H1 (cell line): ENCODE measurements around the gene KCNJ4. TPM values are rescaled to one million over a fixed set of nuclear protein-coding genes. Genes with fewer than 3 reads are reported as not detected.

Experiments
- CTCF ChIA-PET: fragments of 300-600 bp; sonication (Branson Sonifier 250); formaldehyde crosslinking; loops from one replicate; lab custom pipeline; 2021; ENCODE audit not compliant: partially characterized antibody; lab: Charles Lee
- POLR2A ChIA-PET: fragments of 300-600 bp; sonication (Branson Sonifier 250); formaldehyde crosslinking; loops from one replicate; lab custom pipeline; 2021; ENCODE audit warnings: inconsistent platforms; ENCODE audit not compliant: partially characterized antibody; lab: Charles Lee
- DNase-seq, 2 experiments: peaks; one replicate each; pipeline versions ENCODE4 v3.0.0 to v3.0.0-alpha.2; 2010 to 2022; ENCODE audit warnings: low spot score in 2 of 2, low read depth in 1 of 2, mixed read lengths in 1 of 2
- FAIRE-seq: peaks from 2 replicates; lab custom pipeline; 2011; peaks lifted over from hg19 to GRCh38; lab: Jason Lieb, UNC
- H2AFZ ChIP-seq: 2 replicates; pipeline ENCODE4 v1.8.1; 2012; ENCODE audit warnings: low read length, inconsistent platforms
- H2AK5ac ChIP-seq: 2 replicates; pipeline ENCODE4 v1.6.1; 2013; ENCODE audit warnings: low read depth, low read length
- H2BK120ac ChIP-seq: replicated peaks from 2 replicates; pipeline ENCODE3; 2013; ENCODE audit warnings: low read depth, low read length, inconsistent platforms
- H2BK12ac ChIP-seq: 2 replicates; pipeline ENCODE4 v1.6.1; 2013; ENCODE audit warnings: low read depth, low read length
- H2BK15ac ChIP-seq: 2 replicates; pipeline ENCODE4 v1.6.1; 2013; ENCODE audit warnings: low read length
- H2BK20ac ChIP-seq: 2 replicates; pipeline ENCODE4 v1.6.1; 2013; ENCODE audit warnings: low read length
- H2BK5ac ChIP-seq: 2 replicates; pipeline ENCODE4 v1.6.1; 2013; ENCODE audit warnings: low read depth, low read length
- H3K14ac ChIP-seq: 2 replicates; pipeline ENCODE4 v1.6.1; 2013; ENCODE audit warnings: inconsistent platforms; ENCODE audit not compliant: insufficient read length
- H3K18ac ChIP-seq: 2 replicates; pipeline ENCODE4 v1.6.1; 2013; ENCODE audit warnings: low read length; ENCODE audit errors: extremely low read depth
- H3K23ac ChIP-seq: 2 replicates; pipeline ENCODE4 v1.6.1; 2013; ENCODE audit warnings: inconsistent platforms; ENCODE audit not compliant: insufficient read length
- H3K23me2 ChIP-seq: 2 replicates; pipeline ENCODE4 v1.6.1; 2013; ENCODE audit warnings: low read depth, low read length
- H3K27ac ChIP-seq: 2 replicates; pipeline ENCODE4 v1.6.1; 2011; ENCODE audit warnings: low read depth, low read length, inconsistent platforms
- H3K27me3 ChIP-seq, 4 experiments: replicated peaks in 1 of 4; 1 replicate in 1 of 4; 2 replicates in 3 of 4; pipeline versions ENCODE4 v1.6.1 to v1.8.1; 2011 to 2013; ENCODE audit warnings: low read length in 3 of 4, mild to moderate bottlenecking in 3 of 4, inconsistent platforms in 2 of 4, mixed read lengths in 2 of 4, moderate library complexity in 1 of 4; ENCODE audit not compliant: control insufficient read depth in 3 of 4, insufficient read depth in 3 of 4; ENCODE audit errors: extremely low read depth in 1 of 4
- H3K36me3 ChIP-seq, 4 experiments: 2 replicates each; pipeline versions ENCODE4 v1.6.1 to v1.8.1; 2011 to 2013; ENCODE audit warnings: mild to moderate bottlenecking in 4 of 4, low read length in 3 of 4, moderate library complexity in 2 of 4, control low read depth in 1 of 4, inconsistent platforms in 1 of 4; ENCODE audit not compliant: insufficient read depth in 4 of 4, control insufficient read depth in 2 of 4
- H3K4ac ChIP-seq: replicated peaks from 2 replicates; pipeline ENCODE3; 2013; ENCODE audit warnings: low read length, low read depth, mixed read lengths, inconsistent platforms; ENCODE audit not compliant: insufficient read length
- H3K4me1 ChIP-seq, 4 experiments: replicated peaks in 1 of 4; 1 replicate in 1 of 4; 2 replicates in 3 of 4; pipeline versions ENCODE4 v1.6.1 to v1.8.1; 2011 to 2013; ENCODE audit warnings: low read length in 3 of 4, inconsistent platforms in 2 of 4, mixed read lengths in 1 of 4; ENCODE audit not compliant: insufficient read depth in 4 of 4, control insufficient read depth in 3 of 4
- H3K4me2 ChIP-seq, 2 experiments: 2 replicates each; pipeline versions ENCODE4 v1.6.1 to v1.8.1; 2011 to 2013; ENCODE audit warnings: low read depth in 2 of 2, low read length in 2 of 2, control low read depth in 1 of 2, inconsistent platforms in 1 of 2, mild to moderate bottlenecking in 1 of 2; ENCODE audit not compliant: insufficient read depth in 1 of 2
- H3K4me3 ChIP-seq, 4 experiments: fragments of 200-600, 300-600 bp in 1 of 4; sonication (generic), shearing (Covaris generic), sonication (Bioruptor Twin) in 1 of 4; 2 replicates each; pipeline versions ENCODE4 v1.5.1 to v1.8.1; 2011 to 2016; ENCODE audit warnings: low read length in 4 of 4, low read depth in 3 of 4, control low read depth in 2 of 4, inconsistent platforms in 2 of 4, mild to moderate bottlenecking in 2 of 4, mixed read lengths in 1 of 4, moderate library complexity in 1 of 4; ENCODE audit not compliant: insufficient read depth in 2 of 4; ENCODE audit errors: extremely low read depth in 1 of 4
- H3K56ac ChIP-seq: replicated peaks from 2 replicates; pipeline ENCODE3; 2013; ENCODE audit warnings: low read depth, mild to moderate bottlenecking, mixed read lengths, low read length, inconsistent platforms; ENCODE audit not compliant: insufficient read length
- H3K79me1 ChIP-seq: 2 replicates; pipeline ENCODE4 v1.6.1; 2013; ENCODE audit warnings: low read depth, low read length, control low read depth
- H3K79me2 ChIP-seq, 2 experiments: 2 replicates each; pipeline versions ENCODE4 v1.6.1 to v1.8.1; 2012 to 2013; ENCODE audit warnings: low read length in 2 of 2, mild to moderate bottlenecking in 2 of 2, inconsistent platforms in 1 of 2; ENCODE audit not compliant: insufficient read depth in 2 of 2, control insufficient read depth in 1 of 2
- H3K9ac ChIP-seq, 4 experiments: replicated peaks in 1 of 4; 1 replicate in 1 of 4; 2 replicates in 3 of 4; pipeline versions ENCODE4 v1.6.1 to v1.8.1; 2011 to 2013; ENCODE audit warnings: low read depth in 3 of 4, low read length in 3 of 4, control low read depth in 2 of 4, mild to moderate bottlenecking in 2 of 4, moderate library complexity in 2 of 4, inconsistent platforms in 1 of 4; ENCODE audit errors: extremely low read depth in 1 of 4
- H3K9me3 ChIP-seq, 2 experiments: 2 replicates each; pipeline versions ENCODE4 v1.6.1 to v1.8.1; 2012 to 2013; ENCODE audit warnings: mild to moderate bottlenecking in 2 of 2, moderate library complexity in 2 of 2, control low read depth in 1 of 2, inconsistent platforms in 1 of 2, low read depth in 1 of 2, low read length in 1 of 2, mixed read lengths in 1 of 2; ENCODE audit not compliant: insufficient read depth in 2 of 2
- H4K20me1 ChIP-seq, 2 experiments: replicated peaks in 1 of 2; 2 replicates each; pipeline versions ENCODE3 to v1.8.1; 2011 to 2013; ENCODE audit warnings: inconsistent platforms in 2 of 2, low read length in 2 of 2, mild to moderate bottlenecking in 1 of 2; ENCODE audit not compliant: insufficient read depth in 2 of 2, control insufficient read depth in 1 of 2
- H4K5ac ChIP-seq: 2 replicates; pipeline ENCODE4 v1.6.1; 2013; ENCODE audit warnings: low read length, low read depth, mixed read lengths, inconsistent platforms; ENCODE audit not compliant: insufficient read length
- H4K8ac ChIP-seq: 2 replicates; pipeline ENCODE4 v1.8.0; 2013; ENCODE audit warnings: mild to moderate bottlenecking, moderate library complexity, low read length, inconsistent platforms; ENCODE audit not compliant: insufficient read depth; ENCODE audit errors: extremely low read depth
- H4K91ac ChIP-seq: replicated peaks from 2 replicates; pipeline ENCODE3; 2013; ENCODE audit warnings: low read length, mixed read lengths, inconsistent platforms; ENCODE audit not compliant: insufficient read length
- BACH1 ChIP-seq: IDR thresholded peaks from 2 replicates; pipeline ENCODE4 v1.6.1; 2012; ENCODE audit warnings: low read length, improper control_type of control experiment
- E2F6 ChIP-seq: IDR thresholded peaks from 2 replicates; pipeline ENCODE4 v1.6.1; 2012; ENCODE audit warnings: inconsistent platforms
- JUN ChIP-seq: IDR thresholded peaks from 2 replicates; pipeline ENCODE4 v1.6.1; 2011; ENCODE audit warnings: low read depth, mild to moderate bottlenecking, improper control_type of control experiment, low read length
- KDM5A ChIP-seq: fragments of 200-600 bp; IDR thresholded peaks from 2 replicates; pipeline ENCODE4 v1.7.1; 2012; ENCODE audit warnings: mild to moderate bottlenecking, low read length, inconsistent platforms, mixed read lengths
- NRF1 ChIP-seq: IDR thresholded peaks from 2 replicates; pipeline ENCODE4 v1.6.1; 2011; ENCODE audit warnings: mild to moderate bottlenecking, low read depth, low read length, improper control_type of control experiment
- POU5F1 ChIP-seq: IDR thresholded peaks from 2 replicates; pipeline ENCODE4 v1.6.1; 2011; ENCODE audit warnings: low read depth, mild to moderate bottlenecking, low read length, moderate library complexity
- RAD21 ChIP-seq, 2 experiments: IDR thresholded peaks in 1 of 2; conservative IDR thresholded peaks in 1 of 2; 2 replicates each; pipeline ENCODE4 v1.6.1; 2011; ENCODE audit warnings: low read depth in 2 of 2, low read length in 2 of 2, improper control_type of control experiment in 1 of 2, inconsistent platforms in 1 of 2, mild to moderate bottlenecking in 1 of 2, moderate library complexity in 1 of 2
- RBBP5 ChIP-seq: IDR thresholded peaks from 2 replicates; pipeline ENCODE4 v1.7.1; 2012; ENCODE audit warnings: low read depth, mild to moderate bottlenecking, inconsistent platforms, low read length, moderate library complexity, borderline replicate concordance
- SP1 ChIP-seq: IDR thresholded peaks from 2 replicates; pipeline ENCODE4 v1.6.1; 2011; ENCODE audit warnings: low read depth, low read length
- TCF12 ChIP-seq: IDR thresholded peaks from 2 replicates; pipeline ENCODE4 v1.6.1; 2011; ENCODE audit warnings: low read depth, mild to moderate bottlenecking, low read length
- WGBS, 2 experiments: shearing (Covaris generic) in 1 of 2; methylation state at CpG; one replicate each; pipeline versions ENCODE4 v1.1.6 to v1.1.7; 2013 to 2015; ENCODE audit warnings: low lambda C conversion rate in 2 of 2, mixed read lengths in 2 of 2, inconsistent platforms in 1 of 2, low coverage in 1 of 2, missing lambda C conversion rate in 1 of 2; ENCODE audit not compliant: insufficient replicate concordance in 2 of 2, insufficient coverage in 1 of 2, insufficient read length in 1 of 2; ENCODE audit errors: extremely low coverage in 1 of 2, missing lambda C conversion rate in 1 of 2; 5-methylcytosine and 5-hydroxymethylcytosine counted together
- polyA plus RNA-seq, 7 experiments: library from polyadenylated mRNA; depleted of rRNA in 3 of 7; stranded (reverse) in 5 of 7; unstranded in 2 of 7; fragments of >200 nt in 5 of 7; fragments of 200-250 nt in 2 of 7; gene quantifications; 1 replicate in 5 of 7; 2 replicates in 1 of 7; 4 replicates in 1 of 7; pipeline versions ENCODE4 v1.2.1 to v1.2.3, GENCODE V29; 2011 to 2013; ENCODE audit warnings: missing spikeins in 2 of 7, mixed read lengths in 2 of 7
- total RNA-seq: library from RNA; stranded (reverse); fragmentation: NEBNext Ultra II Directional; extraction: Animal tissue kit (Norgen Biotek cat#: 25700); gene quantifications from 2 replicates; pipeline ENCODE4 v1.2.1, GENCODE V29; 2021

Gene KCNJ4
- total and polyA plus RNA-seq, 2 of the 8 experiments (the other 6 are each of a cell fraction or from before 2014, with no cell fraction given): 1.4 to 2.2 TPM

- H4K91ac ChIP-seq: no peak overlapping the region
- H3K9ac ChIP-seq: no peak overlapping the region
- no peak overlapping the region for H2AK5ac ChIP-seq
- H3K27ac ChIP-seq: no peak overlapping the region
- WGBS, 2 experiments: 83% methylated on average over 13 of the region's 13 CpGs; no CpG with 5 or more reads in 1 of the 2 experiments
- POLR2A ChIA-PET: interaction anchor here (1.2 kb wide), 1 partner anchor 20 kb away, joined by 3 read pairs; no protein-coding TSS in a partner anchor
- TF ChIP-seq POU5F1 (no peak), SP1 (no peak), RAD21 (IDR thresholded peaks at IDR 0.05 in 1 of 2, conservative IDR thresholded peaks at IDR 0.05 in 1 of 2; ENCODE audit: low read depth in 2 of 2, low read length in 2 of 2) (no peak), E2F6 (no peak), BACH1 (no peak), NRF1 (no peak), KDM5A (no peak), RBBP5 (no peak), TCF12 (no peak), JUN (no peak)
- no peak overlapping the region for H2BK20ac ChIP-seq
- no peak overlapping the region for H3K4me2 ChIP-seq
- H3K79me2 ChIP-seq: no peaks in the 10 kb centered on the region
- no peak overlapping the region for H2BK15ac ChIP-seq
- no peak overlapping the region for H2AFZ ChIP-seq
- H4K20me1 ChIP-seq: peaks cover 0 to 4% of the 10 kb centered on the region in 2 experiments
- H3K4ac ChIP-seq: no peak overlapping the region
- H2BK120ac ChIP-seq: no peak overlapping the region
- H3K23me2 ChIP-seq: no peaks in the 10 kb centered on the region
- H3K4me1 ChIP-seq: no peaks in the 10 kb centered on the region
- no peak overlapping the region for H2BK5ac ChIP-seq
- DNase-seq: no peak
- H4K5ac ChIP-seq: no peak overlapping the region
- no peak for FAIRE-seq
- H3K79me1 ChIP-seq: no peaks in the 10 kb centered on the region; the same call in 1 of the 2 replicates
- CTCF ChIA-PET: interaction anchor here (0.7 to 1.6 kb wide), 7 partner anchors 8 to 30 kb away, joined by 3 to 9 read pairs (median 4); no protein-coding TSS in a partner anchor
- no peak overlapping the region; the same call in 1 of the 2 replicates for H4K8ac ChIP-seq
- H3K4me3 ChIP-seq: no peak overlapping the region
- H3K9me3 ChIP-seq: no peaks in the 10 kb centered on the region
- no peak overlapping the region for H2BK12ac ChIP-seq
- H3K18ac ChIP-seq: no peak overlapping the region
- no peak overlapping the region for H3K56ac ChIP-seq
- H3K23ac ChIP-seq: no peak overlapping the region
- no peaks in the 10 kb centered on the region for H3K36me3 ChIP-seq
- no peak overlapping the region for H3K14ac ChIP-seq
- no peaks in the 10 kb centered on the region for H3K27me3 ChIP-seq
Measured at GRCh38 chr22:38442967-38443627, 11.9 kb downstream of the KCNJ4 start.
